ENCODE data around the gene BAIAP2. TPM values are rescaled to one million over a fixed set of nuclear protein-coding genes. Genes with fewer than 3 reads are reported as not detected.

Gene BAIAP2
- polyA plus RNA-seq, 2 of the 4 experiments (the other 2 are of a cell fraction), result 7.1 to 27.5 TPM

DNA sequence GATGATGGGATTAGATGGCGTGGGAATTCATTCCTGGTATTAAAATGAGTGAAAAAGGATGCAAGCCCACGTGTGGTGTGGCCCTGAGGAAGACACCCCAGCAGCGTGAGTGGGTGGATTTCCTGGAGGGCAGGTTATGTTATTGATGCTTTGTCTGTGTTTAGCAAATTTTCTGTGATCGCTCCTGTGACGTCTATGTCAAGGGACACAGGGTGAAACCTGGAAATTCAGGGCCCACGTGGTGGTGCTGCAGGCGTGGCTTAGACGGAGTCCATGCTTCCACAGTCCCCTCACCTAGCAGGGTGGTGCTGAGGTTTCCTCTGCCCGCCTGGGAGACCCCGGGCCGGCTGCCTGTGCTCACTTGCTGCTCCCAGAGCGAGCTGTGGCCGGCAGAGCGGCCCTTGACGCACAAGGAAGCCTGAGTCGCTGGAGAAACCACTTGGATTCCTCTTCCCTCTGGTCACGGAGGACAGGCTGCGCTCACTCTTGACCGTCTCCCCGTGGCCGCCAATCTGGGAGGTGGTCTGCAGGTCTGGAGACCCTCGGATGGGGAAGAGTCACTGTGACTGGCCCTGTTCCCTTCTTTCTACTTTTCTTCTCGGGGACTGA is 23.4 kb downstream of the BAIAP2 start:
- CTCF ChIA-PET, result interaction anchor here (1.1 to 2.2 kb wide), 4 partner anchors 13 to 44 kb away, joined by 3 to 7 read pairs (median 6); no protein-coding TSS in a partner anchor
- Histone ChIP-seq H3K27ac (peak overlapping the region in 1 of 2 experiments; percentile 45; a peak in 1 of 6 replicates), H3K4me3 (no peak overlapping the region), H3K9me3 (no peaks in the 10 kb centered on the region), H3K4me2 (no peak overlapping the region), H3K4me1 (peaks cover 9% of the 10 kb centered on the region; the same call in 1 of the 3 replicates)
- DNase-seq (ENCODE audit: low read depth in 1 of 2, low spot score in 1 of 2), result no peak
- FAIRE-seq, result no peak
- 86% methylated on average over 23 of the region's 23 CpGs for WGBS (ENCODE audit: missing lambda C conversion rate)
- ATAC-seq, result no peak
- POLR2A ChIA-PET, result no interaction called here
- TF ChIP-seq CBX8 (IDR thresholded peaks at IDR 0.05), result no peak
- no peak for TF ChIP-seq HOXB13 (CRISPR knock-in tag; IDR thresholded peaks at IDR 0.05; ENCODE audit: low read depth)
- no peak for TF ChIP-seq BHLHE40 (IDR thresholded peaks at IDR 0.05; ENCODE audit: low read depth, low read length)
- TF ChIP-seq TP53 (CRISPR knock-in tag; IDR thresholded peaks at IDR 0.05), result no peak
- TF ChIP-seq RAD21 (conservative IDR thresholded peaks at IDR 0.05 in 1 of 2, IDR thresholded peaks at IDR 0.05 in 1 of 2), result no peak
- no peak for TF ChIP-seq FOSB (CRISPR knock-in tag; IDR thresholded peaks at IDR 0.05)
- TF ChIP-seq HEYL (CRISPR knock-in tag; IDR thresholded peaks at IDR 0.05), result no peak
- TF ChIP-seq, protein P1, sequence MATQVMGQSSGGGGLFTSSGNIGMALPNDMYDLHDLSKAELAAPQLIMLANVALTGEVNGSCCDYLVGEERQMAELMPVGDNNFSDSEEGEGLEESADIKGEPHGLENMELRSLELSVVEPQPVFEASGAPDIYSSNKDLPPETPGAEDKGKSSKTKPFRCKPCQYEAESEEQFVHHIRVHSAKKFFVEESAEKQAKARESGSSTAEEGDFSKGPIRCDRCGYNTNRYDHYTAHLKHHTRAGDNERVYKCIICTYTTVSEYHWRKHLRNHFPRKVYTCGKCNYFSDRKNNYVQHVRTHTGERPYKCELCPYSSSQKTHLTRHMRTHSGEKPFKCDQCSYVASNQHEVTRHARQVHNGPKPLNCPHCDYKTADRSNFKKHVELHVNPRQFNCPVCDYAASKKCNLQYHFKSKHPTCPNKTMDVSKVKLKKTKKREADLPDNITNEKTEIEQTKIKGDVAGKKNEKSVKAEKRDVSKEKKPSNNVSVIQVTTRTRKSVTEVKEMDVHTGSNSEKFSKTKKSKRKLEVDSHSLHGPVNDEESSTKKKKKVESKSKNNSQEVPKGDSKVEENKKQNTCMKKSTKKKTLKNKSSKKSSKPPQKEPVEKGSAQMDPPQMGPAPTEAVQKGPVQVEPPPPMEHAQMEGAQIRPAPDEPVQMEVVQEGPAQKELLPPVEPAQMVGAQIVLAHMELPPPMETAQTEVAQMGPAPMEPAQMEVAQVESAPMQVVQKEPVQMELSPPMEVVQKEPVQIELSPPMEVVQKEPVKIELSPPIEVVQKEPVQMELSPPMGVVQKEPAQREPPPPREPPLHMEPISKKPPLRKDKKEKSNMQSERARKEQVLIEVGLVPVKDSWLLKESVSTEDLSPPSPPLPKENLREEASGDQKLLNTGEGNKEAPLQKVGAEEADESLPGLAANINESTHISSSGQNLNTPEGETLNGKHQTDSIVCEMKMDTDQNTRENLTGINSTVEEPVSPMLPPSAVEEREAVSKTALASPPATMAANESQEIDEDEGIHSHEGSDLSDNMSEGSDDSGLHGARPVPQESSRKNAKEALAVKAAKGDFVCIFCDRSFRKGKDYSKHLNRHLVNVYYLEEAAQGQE (IDR thresholded peaks at IDR 0.05), result no peak
- TF ChIP-seq CHD4 (IDR thresholded peaks at IDR 0.05; ENCODE audit: borderline replicate concordance), result no peak
- TF ChIP-seq ZSCAN20 (CRISPR knock-in tag; IDR thresholded peaks at IDR 0.05), result no peak
- TF ChIP-seq, protein P2, sequence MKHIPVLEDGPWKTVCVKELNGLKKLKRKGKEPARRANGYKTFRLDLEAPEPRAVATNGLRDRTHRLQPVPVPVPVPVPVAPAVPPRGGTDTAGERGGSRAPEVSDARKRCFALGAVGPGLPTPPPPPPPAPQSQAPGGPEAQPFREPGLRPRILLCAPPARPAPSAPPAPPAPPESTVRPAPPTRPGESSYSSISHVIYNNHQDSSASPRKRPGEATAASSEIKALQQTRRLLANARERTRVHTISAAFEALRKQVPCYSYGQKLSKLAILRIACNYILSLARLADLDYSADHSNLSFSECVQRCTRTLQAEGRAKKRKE (CRISPR knock-in tag; IDR thresholded peaks at IDR 0.05; ENCODE audit: low read depth), result no peak
- TF ChIP-seq SMC3 (IDR thresholded peaks at IDR 0.05), result no peak
- TF ChIP-seq ZFP36 (IDR thresholded peaks at IDR 0.05; ENCODE audit: borderline replicate concordance, partially characterized antibody), result no peak
- no peak for TF ChIP-seq HOXA7 (CRISPR knock-in tag; IDR thresholded peaks at IDR 0.05)
- TF ChIP-seq KDM1A (IDR thresholded peaks at IDR 0.05; ENCODE audit: low read depth), result no peak
- TF ChIP-seq, protein P3, sequence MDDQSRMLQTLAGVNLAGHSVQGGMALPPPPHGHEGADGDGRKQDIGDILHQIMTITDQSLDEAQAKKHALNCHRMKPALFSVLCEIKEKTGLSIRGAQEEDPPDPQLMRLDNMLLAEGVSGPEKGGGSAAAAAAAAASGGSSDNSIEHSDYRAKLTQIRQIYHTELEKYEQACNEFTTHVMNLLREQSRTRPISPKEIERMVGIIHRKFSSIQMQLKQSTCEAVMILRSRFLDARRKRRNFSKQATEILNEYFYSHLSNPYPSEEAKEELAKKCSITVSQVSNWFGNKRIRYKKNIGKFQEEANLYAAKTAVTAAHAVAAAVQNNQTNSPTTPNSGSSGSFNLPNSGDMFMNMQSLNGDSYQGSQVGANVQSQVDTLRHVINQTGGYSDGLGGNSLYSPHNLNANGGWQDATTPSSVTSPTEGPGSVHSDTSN (IDR thresholded peaks at IDR 0.05), result no peak
- TF ChIP-seq RFX5 (IDR thresholded peaks at IDR 0.05), result no peak
- TF ChIP-seq, protein P4, sequence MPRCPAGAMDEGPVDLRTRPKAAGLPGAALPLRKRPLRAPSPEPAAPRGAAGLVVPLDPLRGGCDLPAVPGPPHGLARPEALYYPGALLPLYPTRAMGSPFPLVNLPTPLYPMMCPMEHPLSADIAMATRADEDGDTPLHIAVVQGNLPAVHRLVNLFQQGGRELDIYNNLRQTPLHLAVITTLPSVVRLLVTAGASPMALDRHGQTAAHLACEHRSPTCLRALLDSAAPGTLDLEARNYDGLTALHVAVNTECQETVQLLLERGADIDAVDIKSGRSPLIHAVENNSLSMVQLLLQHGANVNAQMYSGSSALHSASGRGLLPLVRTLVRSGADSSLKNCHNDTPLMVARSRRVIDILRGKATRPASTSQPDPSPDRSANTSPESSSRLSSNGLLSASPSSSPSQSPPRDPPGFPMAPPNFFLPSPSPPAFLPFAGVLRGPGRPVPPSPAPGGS (IDR thresholded peaks at IDR 0.05), result no peak
- TF ChIP-seq FOSL2 (IDR thresholded peaks at IDR 0.05), result no peak
- no peak for TF ChIP-seq FOSL2 (CRISPR knock-in tag; IDR thresholded peaks at IDR 0.05)

DNA sequence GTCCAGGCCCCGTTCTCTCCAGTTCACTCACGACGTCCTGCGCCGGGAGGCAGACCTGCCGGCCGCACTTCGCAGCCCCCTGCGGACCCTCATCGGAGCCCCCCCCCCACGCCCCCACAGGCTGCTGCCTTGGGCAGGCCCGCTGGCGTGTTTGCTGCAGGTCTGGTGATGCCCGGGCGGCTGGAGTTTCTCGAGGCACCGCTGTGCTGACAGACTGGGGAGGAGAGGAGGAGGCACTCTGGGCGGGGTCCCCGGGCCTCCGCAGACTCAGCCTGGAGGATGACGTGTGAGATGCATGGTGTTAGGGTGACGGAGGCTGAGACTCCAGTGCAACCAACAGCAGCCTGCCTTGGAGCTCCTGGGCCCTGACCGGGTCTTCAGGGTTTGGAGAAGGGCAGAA is 24.1 kb downstream of the BAIAP2 start:
- FAIRE-seq (no peak), DNase-seq (ENCODE audit: low read depth in 1 of 2, low spot score in 1 of 2) (no peak), ATAC-seq (no peak)
- no peak overlapping the region for H3K4me3 ChIP-seq
- CTCF ChIA-PET, result interaction anchor here (0.9 to 2.2 kb wide), 5 partner anchors 12 to 43 kb away, joined by 3 to 7 read pairs (median 4); no protein-coding TSS in a partner anchor
- POLR2A ChIA-PET, result no interaction called here
- no peak overlapping the region for H3K4me2 ChIP-seq
- peaks cover 9% of the 10 kb centered on the region; the same call in 1 of the 3 replicates for H3K4me1 ChIP-seq
- 95% methylated on average over 18 of the region's 23 CpGs for WGBS (ENCODE audit: missing lambda C conversion rate)
- no peak overlapping the region for H3K27ac ChIP-seq
- no peaks in the 10 kb centered on the region for H3K9me3 ChIP-seq
- TF ChIP-seq NPAS2 (CRISPR knock-in tag; IDR thresholded peaks at IDR 0.05; ENCODE audit: borderline replicate concordance), result no peak
- TF ChIP-seq NFE2L2 (conservative IDR thresholded peaks at IDR 0.05; ENCODE audit: low read length), result no peak
- no peak for TF ChIP-seq FOXS1 (CRISPR knock-in tag; IDR thresholded peaks at IDR 0.05)
- no peak for TF ChIP-seq TP53 (CRISPR knock-in tag; IDR thresholded peaks at IDR 0.05)
- no peak for TF ChIP-seq NR3C1 (IDR thresholded peaks at IDR 0.05)
- no peak for TF ChIP-seq KDM1A (IDR thresholded peaks at IDR 0.05; ENCODE audit: low read depth)
- TF ChIP-seq EP300 (IDR thresholded peaks at IDR 0.05), result no peak
- no peak for TF ChIP-seq GATA3 (IDR thresholded peaks at IDR 0.05; ENCODE audit: borderline replicate concordance)
- TF ChIP-seq, protein P3 (IDR thresholded peaks at IDR 0.05), result no peak
- no peak for TF ChIP-seq SMC3 (IDR thresholded peaks at IDR 0.05)
- no peak for TF ChIP-seq JUNB (IDR thresholded peaks at IDR 0.05)
- no peak for TF ChIP-seq CBX8 (IDR thresholded peaks at IDR 0.05)
- TF ChIP-seq, protein P5, sequence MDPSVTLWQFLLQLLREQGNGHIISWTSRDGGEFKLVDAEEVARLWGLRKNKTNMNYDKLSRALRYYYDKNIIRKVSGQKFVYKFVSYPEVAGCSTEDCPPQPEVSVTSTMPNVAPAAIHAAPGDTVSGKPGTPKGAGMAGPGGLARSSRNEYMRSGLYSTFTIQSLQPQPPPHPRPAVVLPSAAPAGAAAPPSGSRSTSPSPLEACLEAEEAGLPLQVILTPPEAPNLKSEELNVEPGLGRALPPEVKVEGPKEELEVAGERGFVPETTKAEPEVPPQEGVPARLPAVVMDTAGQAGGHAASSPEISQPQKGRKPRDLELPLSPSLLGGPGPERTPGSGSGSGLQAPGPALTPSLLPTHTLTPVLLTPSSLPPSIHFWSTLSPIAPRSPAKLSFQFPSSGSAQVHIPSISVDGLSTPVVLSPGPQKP (IDR thresholded peaks at IDR 0.05; ENCODE audit: low read depth, low read length), result no peak
- no peak for TF ChIP-seq CHD2 (IDR thresholded peaks at IDR 0.05; ENCODE audit: low read length, partially characterized antibody)

Measured in A549 (cell line).